GM15510 (cell line): ENCODE results near the gene MREG.

ENCODE experiments used
- POLR2A ChIP-seq: IDR thresholded peaks from 3 replicates; pipeline ENCODE4 v1.6.1; 2011; ENCODE audit warnings: borderline replicate concordance; ENCODE audit not compliant: insufficient read length; ENCODE audit errors: extremely low read depth

MREG gene

GRCh38 chr2:215973954-215974699 lies 39.2 kb downstream of the MREG start:
- no peak for TF ChIP-seq POLR2A

DNA sequence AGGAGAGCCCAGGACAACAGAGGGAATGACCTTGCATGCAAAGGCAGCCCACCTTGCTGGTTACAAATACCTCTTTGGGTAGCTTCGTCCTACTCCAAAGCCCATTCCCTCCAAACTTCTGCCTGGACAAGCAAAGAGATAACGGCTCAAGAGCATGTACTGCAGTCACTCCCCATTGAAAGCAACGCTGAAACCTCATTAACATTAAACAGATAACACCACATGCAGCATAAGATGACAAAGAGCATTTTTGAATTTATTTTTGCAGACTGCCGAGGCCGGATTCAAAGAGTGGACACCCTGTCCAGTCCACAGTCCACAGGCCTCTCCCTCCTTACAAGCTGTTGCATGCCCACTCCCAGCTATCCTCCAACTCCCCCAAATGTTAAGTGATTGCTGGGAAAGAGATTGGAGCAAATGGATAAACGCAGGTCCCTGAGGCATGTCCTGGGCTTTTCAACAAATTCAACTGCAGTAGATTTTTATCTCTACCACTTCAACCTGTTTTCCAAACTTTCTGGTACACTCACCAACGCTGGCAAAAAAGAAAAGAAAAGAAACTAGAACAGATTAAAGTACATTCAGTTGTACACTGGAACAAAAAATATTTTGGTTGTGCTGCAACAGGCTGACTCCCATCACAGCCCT lies 40.1 kb downstream of the MREG start:
- TF ChIP-seq POLR2A = no peak

- TF ChIP-seq POLR2A = no peak
These were observed 41.7 kb downstream of the MREG start for GRCh38 chr2:215971671-215972070.

DNA sequence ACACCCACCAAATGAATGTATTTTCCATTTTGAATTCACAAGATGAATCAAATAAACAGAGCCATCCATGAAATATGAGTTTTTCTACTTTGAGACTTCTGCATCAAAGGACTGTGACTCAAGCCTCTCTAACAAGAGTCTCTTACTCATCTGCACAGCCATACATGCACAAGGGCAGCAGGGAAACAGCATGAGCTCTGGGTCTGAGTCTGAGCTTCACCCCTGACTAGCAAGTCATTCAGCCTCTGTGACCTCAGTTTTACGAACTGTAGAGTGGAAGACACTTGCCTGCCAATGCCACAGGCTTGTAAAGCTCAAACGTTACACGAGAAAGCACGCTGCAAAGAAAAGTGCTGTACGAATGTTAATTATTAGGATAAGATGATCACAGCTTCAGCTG lies 42.9 kb downstream of the MREG start:
- TF ChIP-seq POLR2A = no peak

DNA sequence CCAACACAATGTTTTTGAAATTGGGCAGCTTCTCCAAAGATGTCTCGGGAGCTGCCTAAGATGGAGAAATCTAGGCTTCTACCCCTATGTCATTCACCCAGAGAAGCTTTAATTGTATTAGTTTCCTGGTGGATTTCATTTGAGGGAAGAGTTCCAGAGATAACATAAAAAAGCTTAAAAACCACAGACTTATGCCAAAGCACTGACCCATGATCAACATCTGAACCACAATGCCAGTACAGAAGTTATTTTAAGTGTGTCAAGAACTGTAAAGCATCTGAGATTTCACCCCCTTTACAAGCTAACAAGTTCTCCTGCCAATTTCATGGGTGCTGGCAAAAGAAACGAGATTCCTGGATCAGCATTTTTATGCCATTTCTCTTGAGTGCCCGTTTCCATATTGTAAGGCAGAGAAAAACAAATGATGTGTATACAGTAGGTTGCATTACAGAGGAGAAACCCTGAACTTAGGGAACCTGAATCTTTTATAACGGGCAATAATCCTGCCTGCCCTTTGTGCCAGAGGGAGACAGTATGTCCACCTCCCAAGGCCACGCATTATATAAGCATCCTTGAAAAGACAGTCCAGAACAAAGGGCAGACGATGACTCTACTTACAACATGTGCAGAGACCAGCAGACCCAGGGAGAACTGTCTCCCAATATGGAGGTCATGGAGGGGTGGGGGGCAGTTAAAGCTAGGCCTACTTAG lies 44.1 kb downstream of the MREG start:
- no peak for TF ChIP-seq POLR2A

GRCh38 chr2:215968499-215968898 lies 44.9 kb downstream of the MREG start:
- no peak for TF ChIP-seq POLR2A

- TF ChIP-seq POLR2A = no peak
These were observed 45.6 kb downstream of the MREG start for GRCh38 chr2:215967590-215968378.

GRCh38 chr2:215966951-215967350 lies 46.4 kb downstream of the MREG start:
- TF ChIP-seq POLR2A = no peak

DNA sequence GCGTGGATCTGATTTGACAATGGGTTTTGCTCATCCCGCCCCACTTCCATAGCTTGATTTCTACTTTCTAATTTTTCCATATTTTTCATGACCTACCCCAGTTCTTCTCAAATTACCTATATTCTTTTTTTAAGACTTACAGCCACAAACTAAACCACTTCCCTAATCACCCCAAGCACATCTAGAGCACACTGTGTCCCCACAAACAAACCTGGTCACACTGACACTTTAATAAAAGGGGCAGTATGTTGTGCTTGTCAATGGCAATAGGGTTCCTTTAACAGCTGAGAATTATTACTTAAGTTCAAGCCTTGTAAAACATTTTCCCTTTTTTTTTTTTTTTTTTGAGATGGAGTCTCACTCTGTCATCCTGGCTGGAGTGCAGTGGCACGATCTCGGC lies 47.1 kb downstream of the MREG start:
- TF ChIP-seq POLR2A = no peak

DNA sequence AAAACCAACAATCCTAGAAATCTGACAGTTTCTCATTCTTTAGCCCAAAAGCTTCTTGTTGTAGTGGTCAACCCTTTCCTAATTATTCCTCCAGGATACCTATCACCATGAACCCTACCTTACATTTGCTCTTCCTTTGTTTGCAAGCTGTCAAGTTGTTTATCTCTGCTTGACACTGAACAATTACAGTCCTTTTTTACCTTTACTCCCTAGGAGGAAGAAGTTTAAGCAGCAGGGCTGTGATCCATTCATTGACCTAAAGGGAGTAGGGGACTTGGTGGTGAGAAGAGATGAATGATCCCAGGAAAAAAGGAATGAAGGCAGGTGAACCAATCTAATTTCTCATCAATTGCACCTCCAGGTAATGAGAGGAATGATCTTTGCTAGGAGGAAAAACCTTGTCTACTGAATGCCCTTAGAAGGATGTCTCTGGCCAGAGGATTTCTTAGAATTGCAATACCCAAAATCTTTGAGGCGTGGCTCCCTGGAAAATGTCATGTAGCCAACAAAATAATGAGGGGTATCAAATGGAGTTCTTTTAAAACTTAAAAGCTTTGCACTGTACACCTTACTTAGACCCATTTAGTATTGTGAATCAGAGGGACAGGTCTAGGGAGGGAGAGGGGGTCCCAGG lies 47.7 kb downstream of the MREG start:
- TF ChIP-seq POLR2A = no peak

- no peak for TF ChIP-seq POLR2A
These were observed 51.4 kb downstream of the MREG start for GRCh38 chr2:215961981-215962380.

- TF ChIP-seq POLR2A = no peak
These were observed 55.1 kb downstream of the MREG start for GRCh38 chr2:215958257-215958656.

DNA sequence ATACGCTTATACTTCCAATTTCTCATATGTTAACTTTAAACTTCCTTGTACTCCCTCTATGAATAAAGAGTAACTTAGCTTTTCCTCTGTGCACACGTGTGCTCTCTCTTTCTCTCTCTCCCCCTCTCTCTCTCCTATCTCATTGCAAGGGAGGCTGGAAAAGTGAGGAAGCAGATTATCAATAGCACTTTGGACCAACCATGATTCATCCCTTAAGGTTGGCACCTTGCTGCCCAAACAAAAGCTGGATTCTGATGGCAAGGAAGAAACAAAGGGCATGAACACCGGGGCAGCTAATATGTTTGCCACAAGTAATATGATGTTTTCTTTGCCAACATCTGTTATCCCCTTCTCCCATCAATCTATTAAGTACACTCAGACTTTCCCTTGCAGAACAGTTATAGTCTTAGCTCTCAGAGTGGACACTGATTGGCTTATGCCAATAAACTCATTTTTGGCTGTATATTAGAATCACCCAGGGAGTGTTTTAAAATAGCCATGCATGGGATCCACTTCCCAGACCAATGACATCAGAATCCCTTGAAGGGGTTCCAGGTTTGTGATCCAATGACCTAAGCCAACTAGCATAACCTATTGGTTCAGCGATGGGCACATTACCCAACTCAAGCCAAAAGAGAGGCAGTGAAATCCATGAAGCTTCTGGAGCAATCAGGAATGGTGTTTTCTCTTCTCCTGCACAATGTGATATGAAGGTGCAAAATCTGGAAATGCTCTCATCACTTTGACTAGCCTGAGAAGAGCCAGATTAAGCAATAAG lies 60.3 kb downstream of the MREG start:
- TF ChIP-seq POLR2A = no peak

GRCh38 chr2:215951558-215951957 lies 61.8 kb downstream of the MREG start:
- no peak for TF ChIP-seq POLR2A
